ENCODE data around the gene HUS1.
"Not testable (repeated sequence)": the region's sequence is repeated elsewhere in the genome, so short reads cannot be mapped to it uniquely, and the experiment has no call there.

HUS1 gene

DNA sequence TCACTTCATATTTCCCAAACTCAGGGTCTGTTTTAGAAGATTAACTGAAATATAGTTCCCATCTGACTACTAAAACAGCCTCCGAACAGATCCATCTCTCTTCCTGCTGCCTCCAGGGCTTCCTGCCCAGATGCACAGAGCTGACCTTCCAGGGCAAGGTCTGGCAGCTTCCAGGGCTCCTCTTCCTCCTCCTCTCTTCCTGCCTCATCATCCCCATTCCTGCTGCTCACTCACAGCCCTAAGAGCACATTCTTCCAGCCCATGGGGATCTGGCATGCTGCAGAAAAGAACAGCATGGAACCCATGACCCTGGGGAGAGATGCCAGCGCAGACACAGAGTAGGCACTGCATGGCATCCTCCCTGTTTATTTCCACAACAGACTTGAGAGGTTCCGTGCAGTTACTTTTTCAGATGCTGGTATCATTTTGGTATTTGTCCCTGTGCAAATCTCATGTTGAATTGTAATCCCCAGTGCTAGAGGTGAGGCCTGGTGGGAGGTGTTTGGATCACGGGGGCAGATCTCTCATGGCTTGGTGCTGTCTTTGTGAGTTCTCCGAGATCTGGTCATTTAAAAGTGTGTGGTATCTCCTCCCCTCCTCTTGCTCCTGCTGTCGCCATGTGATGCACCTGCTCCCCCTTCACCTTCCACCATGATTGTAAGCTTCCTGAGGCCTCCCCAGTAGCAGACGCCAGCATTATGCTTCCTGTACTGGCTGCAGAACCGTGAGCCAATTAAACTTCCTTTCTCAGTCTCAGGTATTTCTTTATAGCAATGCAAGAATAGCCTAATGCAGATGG, 35.5 kb downstream of the HUS1 start:
- DNase-seq: no peak

DNA sequence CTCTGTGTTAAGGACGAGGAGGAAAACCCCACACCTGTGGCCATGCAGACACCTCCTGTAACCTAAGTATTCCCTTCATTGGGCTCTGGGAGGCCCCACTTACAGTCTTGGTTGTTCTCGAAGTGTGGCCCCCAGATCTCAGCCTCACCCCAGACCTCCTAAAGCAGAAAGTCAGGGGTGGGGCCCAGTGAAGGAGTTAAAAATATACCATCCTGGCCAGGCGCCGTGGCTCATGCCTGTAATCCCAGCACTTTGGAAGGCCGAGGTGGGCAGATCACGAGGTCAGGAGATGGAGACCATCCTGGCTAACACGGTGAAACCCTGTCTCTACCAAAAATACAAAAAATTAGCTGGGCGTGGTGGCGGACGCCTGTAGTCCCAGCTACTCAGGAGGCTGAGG, 36.8 kb downstream of the HUS1 start:
- DNase-seq: not testable (repeated sequence)

DNA sequence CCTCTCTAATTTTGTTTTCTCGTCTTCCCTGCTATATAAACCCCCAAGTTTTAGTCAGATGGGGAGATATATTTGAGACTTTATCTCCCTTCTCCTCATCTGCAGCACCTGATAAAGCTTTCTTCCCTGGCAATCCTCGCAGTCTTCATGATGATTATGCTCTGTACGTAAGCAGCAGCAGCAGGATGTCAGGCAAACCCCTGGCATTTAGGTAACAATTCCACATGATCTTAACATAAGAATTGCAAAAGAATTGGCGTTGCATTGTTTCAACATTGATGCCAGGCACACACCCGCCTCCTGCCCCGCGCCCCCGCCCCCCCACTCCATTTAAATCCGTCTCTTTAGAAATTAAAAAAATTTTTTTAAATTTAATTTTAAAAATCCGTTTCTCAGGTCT, 37.3 kb downstream of the HUS1 start:
- peak; percentile 65 for DNase-seq

DNA sequence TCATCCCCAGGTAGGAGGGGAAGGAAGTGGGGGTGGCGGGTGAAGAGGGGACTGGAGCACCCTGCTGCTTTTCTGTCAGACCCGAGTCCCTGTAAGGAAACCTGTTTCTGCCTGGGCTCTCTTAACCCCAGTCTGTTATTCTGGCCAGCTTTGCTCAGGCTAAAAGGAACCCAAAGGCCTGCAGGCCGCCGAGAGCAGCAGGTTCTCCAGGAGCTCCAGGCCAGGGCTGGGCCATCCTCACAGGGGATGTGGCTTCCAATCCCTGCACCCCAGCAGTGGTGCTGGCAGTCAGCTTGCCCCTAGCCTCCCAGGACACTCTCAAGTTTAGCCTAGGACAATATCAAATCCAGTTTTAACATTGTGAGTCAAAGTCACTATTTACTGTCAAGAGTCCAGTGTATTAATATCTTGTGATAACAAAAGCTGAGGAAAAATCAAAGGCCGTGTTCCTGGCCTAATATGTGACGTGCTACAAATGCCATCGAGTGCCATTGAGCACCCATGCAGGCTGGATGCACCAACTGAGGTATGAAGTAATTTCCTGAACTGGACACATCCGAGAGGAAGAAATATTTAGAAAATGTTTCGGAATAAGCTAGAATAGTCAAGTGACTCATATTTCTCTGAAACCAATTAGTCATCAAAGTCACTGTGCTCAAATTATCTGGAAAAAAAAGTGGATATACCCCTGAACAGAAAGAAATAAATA, 38.1 kb downstream of the HUS1 start:
- DNase-seq: peak; percentile 94

DNA sequence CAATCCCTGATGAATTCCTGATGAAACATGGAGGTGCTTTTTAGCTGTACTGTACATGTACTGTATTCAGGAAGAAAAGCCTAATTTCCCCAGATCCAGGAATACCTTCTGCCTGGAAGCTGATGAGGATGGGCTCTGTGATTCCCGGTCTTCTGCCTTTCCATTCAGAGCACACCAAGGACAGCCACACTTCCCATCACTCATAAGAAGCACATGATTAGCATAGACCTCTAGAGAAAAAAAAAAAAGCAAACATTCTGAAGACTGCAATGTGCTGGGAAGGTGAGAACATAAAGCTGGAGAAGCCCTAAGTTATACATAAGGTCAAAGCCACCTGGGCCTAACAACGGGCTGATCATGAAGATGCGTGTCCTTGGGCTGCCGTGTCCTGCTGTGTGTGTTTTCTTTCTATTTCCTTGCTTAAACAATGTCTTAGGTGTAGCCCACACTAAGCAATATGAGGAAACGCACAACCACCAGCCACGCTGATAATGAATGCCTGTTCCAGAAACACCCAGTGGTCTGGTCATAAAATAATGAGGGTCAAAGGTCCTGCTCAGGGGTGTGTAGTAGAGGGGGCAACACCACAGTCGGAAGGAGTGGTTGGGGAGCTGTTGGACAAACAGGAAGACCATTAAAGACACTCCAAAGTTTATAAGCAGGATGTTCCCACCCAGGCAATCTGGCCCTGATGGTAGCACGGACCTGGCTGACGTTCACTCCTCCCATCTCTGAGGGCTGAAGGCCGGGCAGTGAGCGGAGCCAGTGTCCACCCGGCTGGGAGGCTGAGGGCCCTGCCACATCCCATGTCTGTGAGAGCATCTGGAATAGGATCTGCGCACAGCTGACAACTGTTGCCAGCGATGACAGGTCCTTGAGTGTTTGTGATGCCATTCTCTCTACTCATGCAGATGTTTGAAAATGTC, 39.1 kb downstream of the HUS1 start:
- no peak for DNase-seq

DNA sequence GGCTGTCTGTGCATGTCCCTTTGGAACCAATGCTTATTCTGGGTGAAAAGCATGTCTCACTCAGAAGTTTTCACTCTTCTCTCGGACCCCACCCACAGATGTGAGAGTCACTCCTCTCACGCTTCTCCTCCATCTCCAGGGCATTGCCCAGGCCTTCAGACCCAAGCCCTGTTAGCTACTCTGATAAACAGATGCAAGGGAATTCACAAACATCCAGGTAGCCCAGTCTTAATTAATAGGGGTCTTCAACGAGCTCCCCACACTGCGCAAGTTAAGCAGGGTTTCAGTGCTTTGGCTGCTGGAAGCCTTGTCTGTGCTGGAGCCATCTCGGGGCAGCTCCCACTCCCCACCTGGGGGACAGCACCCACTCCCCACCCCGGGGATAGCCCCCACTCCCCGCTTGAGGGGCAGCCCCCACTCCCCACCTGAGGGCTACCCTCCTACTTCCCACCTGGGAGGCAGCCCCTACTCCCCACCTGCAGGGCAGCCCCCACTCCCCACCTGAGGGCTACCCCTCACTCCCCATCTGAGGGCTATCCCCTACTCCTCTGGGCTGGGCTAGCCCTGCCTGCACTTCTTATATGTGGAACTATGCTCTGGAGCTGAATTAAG, 39.9 kb downstream of the HUS1 start:
- DNase-seq: no peak

DNA sequence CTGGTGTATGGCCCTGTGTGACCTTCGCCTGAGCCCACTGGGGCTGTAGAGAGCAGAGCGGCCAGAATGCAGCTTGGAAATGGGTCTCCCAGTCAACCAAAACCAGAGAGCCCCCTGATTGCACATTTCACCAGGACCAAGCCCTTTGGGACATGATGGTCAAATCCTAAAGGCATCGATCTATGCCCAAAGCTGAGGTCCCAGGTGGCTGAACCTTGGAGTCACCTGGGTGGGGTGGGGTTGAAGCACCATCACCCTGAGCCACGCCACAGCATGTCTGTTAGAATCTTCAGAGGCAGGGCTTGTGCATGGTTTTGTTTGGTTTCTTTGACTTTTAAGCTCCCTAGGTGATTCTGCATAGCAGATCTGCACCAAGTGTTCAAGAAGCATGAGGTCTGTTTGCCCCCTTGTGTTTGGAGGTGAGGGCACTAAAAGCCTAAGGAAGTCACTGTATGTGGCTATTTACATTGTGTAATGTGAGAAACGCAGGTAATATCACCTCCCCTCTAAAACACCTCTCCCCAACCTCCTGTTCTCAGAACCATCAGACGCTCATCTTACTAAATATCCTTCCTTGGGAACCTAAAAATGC, 40.7 kb downstream of the HUS1 start:
- no peak for DNase-seq

DNA sequence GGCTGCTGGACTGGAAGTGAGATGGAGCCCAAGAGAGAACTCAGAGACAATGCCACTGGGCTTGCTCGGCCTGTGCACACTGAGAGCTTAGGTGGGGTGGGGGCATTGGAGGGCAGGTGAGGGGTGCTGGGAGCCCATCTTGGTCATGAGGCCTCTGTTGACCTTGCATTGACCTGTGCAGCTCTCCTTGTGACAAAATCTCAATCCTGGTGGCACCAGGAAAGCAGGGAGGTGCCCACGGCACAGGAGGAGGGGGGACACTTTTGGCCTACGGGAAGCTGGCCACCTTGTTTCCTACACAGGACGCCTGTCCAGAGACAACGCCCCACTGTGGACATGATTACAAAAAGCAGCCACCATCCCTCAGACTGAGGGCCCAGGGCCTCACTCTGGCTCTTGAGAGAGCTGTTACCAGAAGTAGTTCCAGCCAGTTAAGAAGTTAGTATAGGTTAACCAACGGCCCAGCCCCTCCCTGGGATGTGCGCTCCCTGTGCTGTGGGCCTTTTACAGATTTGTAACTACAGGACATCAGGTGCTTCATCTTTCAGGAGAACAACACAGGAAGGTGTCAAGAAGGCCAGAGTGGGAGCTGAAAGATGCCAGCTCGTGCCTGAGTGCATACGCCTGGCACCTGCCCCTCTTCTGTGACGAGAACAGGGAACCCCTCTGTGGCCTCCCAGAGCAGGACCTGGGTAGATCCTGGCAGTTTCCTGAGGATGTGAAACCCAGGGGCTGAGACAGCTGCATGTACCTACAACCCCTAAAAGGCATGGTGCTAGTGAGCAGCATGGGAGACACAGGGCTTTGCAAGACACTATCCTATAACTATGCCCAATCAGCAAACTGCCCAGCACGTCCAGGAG, 41.5 kb downstream of the HUS1 start:
- no peak for DNase-seq

DNA sequence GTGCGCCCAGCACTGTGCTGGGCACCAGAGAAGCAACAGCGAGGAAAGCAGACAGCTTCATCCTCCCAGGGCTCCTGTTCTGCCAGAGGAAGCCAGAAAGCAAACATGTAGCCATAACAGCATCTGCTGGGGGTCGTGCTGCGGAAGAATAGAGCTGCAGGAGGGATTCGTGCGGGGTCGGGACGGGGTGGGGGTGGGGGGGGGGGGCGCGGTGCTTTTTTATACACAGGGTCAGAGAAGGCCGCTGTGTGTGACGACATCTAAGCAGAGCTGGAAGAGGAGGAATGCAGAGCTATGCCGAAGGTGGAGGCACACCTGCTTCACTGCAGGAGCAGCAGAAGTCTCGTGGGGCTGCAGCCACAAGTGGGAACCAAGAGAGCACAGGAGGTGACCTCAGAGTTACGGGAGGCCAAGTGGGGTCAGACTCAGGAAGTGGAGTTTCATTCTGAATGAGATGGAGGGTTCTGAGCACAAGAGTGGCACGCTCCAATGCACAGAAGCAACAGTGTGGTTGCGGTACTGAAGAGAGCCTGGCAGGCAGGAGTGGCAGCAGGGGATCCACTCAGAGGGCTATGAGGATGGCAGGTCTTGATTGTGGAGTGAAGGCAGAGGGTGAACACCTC, 42.2 kb downstream of the HUS1 start:
- DNase-seq: no peak

DNA sequence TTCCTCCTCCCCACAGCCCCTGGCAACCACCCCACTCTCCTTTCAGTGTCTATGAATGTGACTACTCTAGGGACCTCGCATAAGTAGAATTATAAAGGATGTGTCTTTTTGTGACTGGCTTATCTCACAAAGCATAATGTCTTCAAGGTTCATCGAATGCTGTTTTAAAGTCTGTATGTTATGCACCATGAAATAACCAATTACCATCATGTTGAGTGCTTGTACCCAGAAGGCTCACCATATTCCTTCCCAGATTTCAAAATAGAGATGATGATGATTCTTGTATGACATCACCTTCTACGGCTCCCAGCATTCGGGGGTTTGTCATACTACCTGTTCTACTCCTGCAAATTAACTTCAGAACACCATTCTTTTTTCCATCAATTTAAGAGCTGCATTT, 43.1 kb downstream of the HUS1 start:
- no peak for DNase-seq

DNA sequence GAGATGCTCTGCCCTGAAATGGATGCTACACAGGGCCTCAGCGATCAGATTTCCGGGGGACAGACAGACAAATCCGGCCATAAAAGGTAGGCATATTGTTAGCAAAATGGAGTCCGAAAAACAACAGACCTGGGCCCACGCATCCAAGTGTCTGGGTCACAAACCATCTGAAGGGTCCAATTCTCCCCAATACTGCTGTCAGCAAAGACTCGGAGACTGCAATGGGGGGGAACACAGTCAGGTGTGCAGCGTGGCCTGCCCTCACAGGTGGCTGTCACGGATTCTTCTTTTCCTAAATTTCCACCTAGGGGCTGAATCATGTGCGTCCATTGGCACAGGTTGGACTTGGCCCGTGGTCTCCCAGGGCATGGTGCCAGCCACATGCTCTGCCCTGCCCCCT, 44.1 kb downstream of the HUS1 start:
- DNase-seq: no peak

DNA sequence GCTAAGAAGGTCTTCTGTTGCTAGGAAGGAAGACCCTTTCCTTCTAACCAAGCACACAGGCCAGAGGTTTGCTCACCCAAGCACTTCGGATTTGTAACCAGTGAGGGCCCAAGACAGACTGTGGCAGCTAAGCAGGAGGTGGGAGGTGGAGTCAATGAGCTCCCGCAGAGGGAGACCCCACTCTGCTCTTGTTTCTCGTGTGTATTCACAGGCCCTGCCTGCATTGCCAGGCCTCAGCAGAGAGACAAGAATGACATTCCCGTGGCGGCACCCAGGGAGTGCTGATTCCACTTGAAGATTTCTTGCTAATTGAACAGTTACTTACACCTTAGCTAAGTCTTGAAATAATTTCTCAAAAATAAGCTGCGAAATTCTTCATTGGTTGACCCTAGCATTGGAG, 44.6 kb downstream of the HUS1 start:
- DNase-seq: no peak

DNA sequence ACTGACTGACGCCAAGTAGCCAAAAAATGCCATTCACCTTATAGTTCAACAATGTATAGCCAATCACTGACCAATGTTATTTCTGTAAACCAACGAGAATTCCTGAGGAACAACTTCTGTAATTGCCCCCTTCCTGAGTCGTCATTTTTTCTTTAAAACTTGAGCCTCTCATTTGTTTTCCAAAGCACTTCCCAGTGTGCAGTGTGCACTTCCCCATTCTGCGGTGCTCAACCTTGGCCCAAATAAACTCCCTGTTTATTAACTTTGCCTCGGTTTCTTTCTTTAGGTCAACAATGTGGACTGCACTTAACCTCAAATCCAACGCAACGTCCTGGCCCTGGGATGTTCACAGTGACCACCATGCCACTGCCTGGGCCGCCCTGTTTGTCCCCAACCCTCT, 46.2 kb downstream of the HUS1 start:
- no peak for DNase-seq

DNA sequence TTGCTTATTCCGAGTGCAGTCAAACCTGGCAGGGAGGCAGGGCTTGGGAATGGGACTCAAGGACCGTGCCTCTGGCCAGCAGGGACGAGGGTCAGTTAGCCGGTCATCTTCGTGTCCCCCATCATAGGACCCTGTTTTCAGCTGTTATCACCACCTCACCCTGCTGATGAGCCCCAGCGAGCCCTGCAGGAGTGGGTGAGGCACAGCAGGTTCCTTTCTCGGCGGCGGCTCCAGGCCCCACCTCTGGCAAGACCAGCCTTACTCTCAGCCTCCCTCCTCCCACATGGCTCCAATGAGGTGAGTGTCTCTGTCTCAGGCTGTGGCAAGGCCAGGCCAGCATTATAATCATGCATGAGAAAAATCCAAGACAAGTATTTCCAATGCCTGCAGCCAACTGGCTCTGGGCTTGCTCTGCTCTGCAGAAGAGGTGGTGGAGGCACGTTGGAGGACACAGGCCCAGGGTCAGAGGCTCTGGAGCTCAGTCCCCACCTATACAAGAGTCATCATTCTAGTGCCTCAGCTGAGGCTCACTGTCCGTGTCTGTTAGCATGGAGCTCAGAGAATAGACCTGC, 46.9 kb downstream of the HUS1 start:
- DNase-seq: no peak

DNA sequence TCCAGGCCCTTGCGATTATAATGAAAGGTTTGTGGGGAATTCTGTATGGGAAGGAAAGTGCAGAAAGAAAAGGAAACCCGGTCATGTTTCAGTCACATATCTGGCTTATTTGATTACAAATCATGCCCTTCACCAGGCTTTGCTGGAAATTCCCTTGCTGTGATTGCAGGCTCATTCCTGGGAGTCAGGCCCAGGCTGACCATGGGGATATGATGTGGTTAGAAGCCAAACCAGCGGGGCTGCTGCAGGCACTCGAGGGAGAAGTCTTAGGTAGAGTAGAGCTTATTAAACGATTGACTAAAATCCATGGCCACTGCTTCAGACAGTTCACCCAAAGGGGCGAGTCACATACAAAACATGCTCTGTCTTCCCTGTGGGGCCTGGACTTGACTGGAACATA, 47.4 kb downstream of the HUS1 start:
- peak; percentile 49 for DNase-seq

DNA sequence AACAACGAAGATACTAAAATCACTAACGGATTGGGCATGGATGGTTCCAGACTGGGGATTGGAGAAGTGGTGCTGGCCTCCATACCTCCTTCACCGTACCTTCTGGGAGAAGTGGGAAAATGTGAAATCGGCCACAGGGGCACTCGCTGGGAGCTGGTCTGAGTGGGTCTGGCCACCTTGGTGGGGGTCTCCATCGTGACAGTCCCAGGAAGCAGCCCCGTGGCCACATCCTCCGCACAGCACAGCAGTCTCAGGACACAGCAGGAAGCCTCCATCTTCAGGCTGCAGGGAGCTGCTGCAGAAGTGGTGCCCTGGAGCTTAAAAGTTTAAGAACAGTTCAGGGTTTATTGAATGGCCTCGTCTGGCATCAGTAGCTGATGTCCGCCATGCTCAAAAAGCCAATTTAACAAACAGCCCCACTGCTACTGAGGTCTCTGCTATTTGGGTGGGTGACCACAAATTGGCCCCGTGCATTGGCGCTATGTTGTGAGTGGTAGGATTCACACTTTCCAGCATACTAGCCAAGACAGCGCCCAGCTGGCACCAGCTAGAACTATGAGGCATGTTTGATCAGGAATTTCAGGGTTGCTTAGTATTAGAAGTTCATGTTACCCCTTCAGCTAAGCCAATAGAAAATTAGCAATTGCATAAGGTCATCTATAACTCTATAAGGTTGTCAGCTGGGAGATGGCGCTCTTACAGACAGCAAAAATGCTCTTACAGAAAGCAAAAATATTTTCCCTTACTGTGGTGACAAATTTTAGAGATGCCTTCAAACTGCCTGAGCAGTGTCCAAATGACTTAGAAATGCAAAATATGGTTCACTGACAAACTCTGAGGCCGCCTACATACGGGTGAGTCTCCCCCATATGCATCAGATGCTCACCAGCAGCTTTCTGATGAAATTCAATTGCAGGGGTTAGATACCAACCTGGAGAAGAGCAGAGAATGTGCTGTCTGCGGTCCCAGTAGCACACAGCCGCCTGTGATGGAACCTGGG, 48.1 kb downstream of the HUS1 start:
- peak; percentile 27 for DNase-seq

DNA sequence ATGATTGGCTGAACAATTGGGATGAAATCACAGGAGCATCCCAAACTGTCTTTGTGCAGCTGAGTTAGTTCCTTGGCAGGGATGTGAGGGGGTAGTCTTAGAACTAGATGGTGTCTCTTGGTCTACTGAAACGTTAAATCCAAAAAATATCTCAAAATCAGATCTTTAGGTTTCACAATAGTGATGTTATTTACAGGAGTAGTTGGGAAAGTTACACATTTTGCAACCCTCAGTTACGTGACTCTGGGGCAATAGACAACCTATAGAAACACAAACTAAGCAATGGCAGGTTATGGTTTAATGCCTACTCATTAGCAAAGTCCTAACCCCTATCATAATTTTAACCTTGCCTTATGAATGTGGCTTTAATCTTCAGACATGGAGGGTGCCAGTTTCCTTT, 55.1 kb downstream of the HUS1 start:
- DNase-seq: no peak

DNA sequence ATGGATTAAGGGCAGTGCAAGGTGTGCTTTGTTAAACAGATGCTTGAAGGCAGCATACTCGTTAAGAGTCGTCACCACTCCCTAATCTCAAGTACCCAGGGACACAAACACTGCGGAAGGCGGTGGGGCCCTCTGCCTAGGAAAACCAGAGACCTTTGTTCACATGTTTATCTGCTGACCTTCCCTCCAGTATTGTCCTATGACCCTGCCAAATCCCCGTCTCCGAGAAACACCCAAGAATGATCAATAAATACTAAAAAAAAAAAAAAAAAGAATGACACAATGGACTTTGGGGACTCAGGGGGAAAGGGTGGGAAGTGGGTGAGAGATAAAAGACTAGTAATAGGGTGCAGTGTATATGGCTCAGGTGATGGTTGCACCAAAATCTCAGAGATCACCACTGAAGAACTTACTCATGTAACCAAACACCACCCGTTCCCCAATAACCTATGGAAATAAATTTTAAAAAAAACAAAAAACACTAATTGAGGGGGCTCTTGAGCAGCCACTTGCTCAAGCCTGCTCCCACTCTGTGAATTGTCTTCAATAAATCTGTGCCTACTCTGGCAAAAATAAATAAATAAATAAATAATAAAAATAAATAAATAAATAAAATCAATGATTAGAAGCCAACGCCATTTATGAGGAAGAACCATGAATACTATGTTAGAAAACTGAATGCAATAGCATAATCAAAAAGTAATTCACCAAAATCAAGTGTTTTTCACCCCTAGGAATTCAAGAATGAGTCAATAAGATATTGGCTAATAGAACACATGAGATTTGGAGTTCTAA, 56.1 kb downstream of the HUS1 start:
- DNase-seq: not testable (repeated sequence)

DNA sequence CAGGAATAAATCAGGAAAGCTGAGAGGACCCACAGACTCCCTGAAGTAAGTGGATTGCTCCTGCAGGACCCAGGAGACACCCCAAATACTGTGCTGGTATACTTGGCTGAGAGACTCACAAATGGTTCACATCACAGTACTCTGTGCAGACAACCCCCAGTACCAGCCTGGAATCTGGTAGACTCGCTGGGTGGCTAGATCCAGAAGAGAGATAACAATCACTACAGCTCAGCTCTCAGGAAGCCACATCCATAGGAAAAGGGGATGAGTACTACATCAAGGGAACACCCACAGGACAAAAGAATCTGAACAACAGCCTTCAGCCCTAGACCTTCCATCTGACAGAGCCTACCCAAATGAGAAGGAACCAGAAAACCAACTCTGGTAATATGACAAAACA, 62.9 kb downstream of the HUS1 start:
- not testable (repeated sequence) for DNase-seq
